Measurements from ENCODE around the gene CXCL10.

GRCh38 chr4:76029300-76029699 is 6.0 kb upstream of the CXCL10 start:
- TF ChIP-seq CTCF (IDR thresholded peaks at IDR 0.05; ENCODE audit: insufficient read depth, low read length) (no peak), GABPA (IDR thresholded peaks at IDR 0.05; ENCODE audit: low read depth) (no peak), SPI1 (IDR thresholded peaks at IDR 0.05; ENCODE audit: borderline replicate concordance, low read depth) (no peak)
